Endometrial microvascular endothelial cells (primary cell): ENCODE measurements around the gene ANKRD16. TPM values are rescaled to one million over a fixed set of nuclear protein-coding genes. Genes with fewer than 3 reads are reported as not detected.

Source experiments
- in situ Hi-C: cut with HindIII; loops from 2 replicates; pipeline ENCODE4 v1.10.0; 2017; ENCODE audit warnings: low sequenced_read_pairs, low pct_unique_long_range_greater_than_20kb; ENCODE audit errors: inconsistent ontology term
- total RNA-seq: library from RNA; depleted of rRNA; stranded (reverse); fragments of >200 nt; gene quantifications from one replicate; pipeline ENCODE4 v1.2.3, GENCODE V29; 2015; ENCODE audit errors: inconsistent ontology term

The ANKRD16 gene
- total RNA-seq, 1 donor from 2014 or later: 3.6 TPM

GRCh38 chr10:5905854-5906507 lies 16.3 kb upstream of the ANKRD16 start:
- in situ Hi-C loops: no loop called here

GRCh38 chr10:5904227-5904626 lies 14.5 kb upstream of the ANKRD16 start:
- in situ Hi-C loops: no loop called here

- in situ Hi-C loops: no loop called here
Measured at GRCh38 chr10:5903563-5903962, 13.9 kb upstream of the ANKRD16 start.

GRCh38 chr10:5902511-5903274 lies 13.0 kb upstream of the ANKRD16 start:
- in situ Hi-C loops: no loop called here

- in situ Hi-C loops: no loop called here
Measured at GRCh38 chr10:5900247-5900646, 10.6 kb upstream of the ANKRD16 start.

GRCh38 chr10:5898163-5898562 lies 8.5 kb upstream of the ANKRD16 start:
- in situ Hi-C loops: no loop called here

GRCh38 chr10:5897504-5897903 lies 7.8 kb upstream of the ANKRD16 start:
- in situ Hi-C loops: no loop called here

GRCh38 chr10:5897053-5897340 lies 7.3 kb upstream of the ANKRD16 start:
- in situ Hi-C loops: no loop called here

- in situ Hi-C loops: no loop called here
Measured at GRCh38 chr10:5896208-5897052, 6.7 kb upstream of the ANKRD16 start.

- in situ Hi-C loops: no loop called here
Measured at GRCh38 chr10:5895804-5896203, 6.1 kb upstream of the ANKRD16 start.

GRCh38 chr10:5895365-5895764 lies 5.7 kb upstream of the ANKRD16 start:
- in situ Hi-C loops: no loop called here

- in situ Hi-C loops: no loop called here
Measured at GRCh38 chr10:5894873-5895272, 5.2 kb upstream of the ANKRD16 start.

- in situ Hi-C loops: no loop called here
Measured at GRCh38 chr10:5894403-5894802, 4.7 kb upstream of the ANKRD16 start.

- in situ Hi-C loops: no loop called here
Measured at GRCh38 chr10:5893321-5893720, 3.6 kb upstream of the ANKRD16 start.

- in situ Hi-C loops: no loop called here
Measured at GRCh38 chr10:5892007-5892406, 2.3 kb upstream of the ANKRD16 start.

GRCh38 chr10:5891009-5891408 lies 1.3 kb upstream of the ANKRD16 start:
- in situ Hi-C loops: no loop called here

- in situ Hi-C loops: no loop called here
Measured at GRCh38 chr10:5890452-5890915, 791 bp upstream of the ANKRD16 start.

- in situ Hi-C loops: no loop called here
Measured at GRCh38 chr10:5888843-5889623, 660 bp downstream of the ANKRD16 start.

GRCh38 chr10:5888351-5888750 lies 1.3 kb downstream of the ANKRD16 start:
- in situ Hi-C loops: no loop called here
